HG02610 (cell line): Measurements from ENCODE around the gene RIMS1.
"Not testable (repeated sequence)": the region's sequence is repeated elsewhere in the genome, so short reads cannot be mapped to it uniquely, and the experiment has no call there.

Experiments used
- ATAC-seq: cut with Tn5 transposase; IDR thresholded peaks from one replicate; pipeline ENCODE4 v1.9.1; 2021; ENCODE audit warnings: mild to moderate bottlenecking, moderate library complexity; ENCODE audit not compliant: unreplicated experiment

RIMS1 gene

DNA sequence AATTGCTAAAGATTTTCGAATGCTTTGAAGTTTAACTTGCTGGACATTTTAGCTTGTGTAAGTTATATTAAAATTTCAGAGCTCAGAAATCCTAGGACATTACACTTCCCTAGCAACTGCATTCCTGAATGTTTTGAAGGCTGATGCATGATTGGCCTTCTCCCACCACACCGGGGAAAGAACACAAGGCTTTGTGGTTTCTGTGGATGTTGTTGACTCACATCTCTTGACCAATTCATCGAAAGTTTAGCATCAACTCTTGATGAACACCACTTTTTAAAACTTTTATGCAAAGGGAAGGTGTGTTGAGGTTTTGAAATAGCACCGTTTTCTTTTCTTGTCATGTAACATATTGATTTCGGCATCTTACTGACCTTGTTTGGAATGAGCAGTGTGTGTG is 81.1 kb downstream of the RIMS1 start:
- ATAC-seq: peak; percentile 78

DNA sequence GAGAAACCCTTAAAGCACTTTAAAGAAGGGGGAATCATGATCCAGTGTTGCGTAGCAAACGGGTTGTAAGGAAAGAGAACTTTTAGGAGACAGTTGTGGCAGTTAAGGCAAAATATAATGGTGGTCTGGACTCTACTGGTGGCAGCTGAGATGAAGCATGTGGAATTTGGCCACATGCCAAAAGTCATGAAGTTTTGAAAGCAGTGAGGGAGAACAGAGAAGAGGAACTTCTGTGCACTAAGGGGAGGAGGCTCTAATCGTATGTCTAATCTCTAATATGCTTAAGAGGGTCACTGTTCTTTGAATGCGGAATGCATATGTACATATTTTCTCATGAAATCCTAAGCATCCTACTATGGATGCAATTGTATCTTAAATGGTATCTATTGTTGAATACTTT is 91.5 kb downstream of the RIMS1 start:
- ATAC-seq: no peak

DNA sequence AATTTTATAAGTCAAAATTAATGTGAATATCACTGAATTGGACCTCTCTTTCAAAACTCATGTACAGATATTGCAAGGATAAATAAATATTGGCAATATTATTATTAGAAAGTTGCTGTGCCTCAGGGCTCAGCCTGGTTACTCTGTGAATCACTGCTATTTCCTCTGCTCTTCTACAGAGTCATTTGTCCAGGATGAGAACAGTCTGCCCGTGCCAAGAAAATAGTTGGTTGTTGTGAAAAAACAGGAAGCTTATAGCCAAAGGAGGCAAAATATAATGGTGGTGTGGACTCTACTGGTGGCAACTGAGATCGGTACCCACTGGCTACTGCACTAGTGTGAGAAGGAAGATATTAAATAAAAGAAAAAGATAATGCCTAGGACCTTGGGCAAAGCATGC is 93.6 kb downstream of the RIMS1 start:
- no peak for ATAC-seq

DNA sequence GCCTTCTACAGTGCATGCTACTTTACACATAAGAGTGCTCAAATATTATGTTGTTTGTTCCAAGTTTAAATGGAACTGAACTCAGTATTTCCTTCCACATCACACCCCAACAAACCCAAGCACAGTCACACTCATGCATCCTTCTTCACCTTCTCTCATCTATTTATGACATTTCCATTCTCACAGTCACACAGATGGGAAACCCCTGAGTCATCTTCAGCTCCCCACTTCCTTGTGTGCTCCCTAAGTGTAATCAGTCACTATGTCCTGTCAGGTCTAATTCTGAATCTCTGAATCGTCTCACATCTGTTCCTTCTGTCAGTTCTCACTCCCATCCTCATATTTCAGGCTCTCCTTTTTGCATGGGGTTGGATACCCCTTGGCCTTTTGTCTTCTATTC is 96.0 kb downstream of the RIMS1 start:
- ATAC-seq: peak; percentile 96

DNA sequence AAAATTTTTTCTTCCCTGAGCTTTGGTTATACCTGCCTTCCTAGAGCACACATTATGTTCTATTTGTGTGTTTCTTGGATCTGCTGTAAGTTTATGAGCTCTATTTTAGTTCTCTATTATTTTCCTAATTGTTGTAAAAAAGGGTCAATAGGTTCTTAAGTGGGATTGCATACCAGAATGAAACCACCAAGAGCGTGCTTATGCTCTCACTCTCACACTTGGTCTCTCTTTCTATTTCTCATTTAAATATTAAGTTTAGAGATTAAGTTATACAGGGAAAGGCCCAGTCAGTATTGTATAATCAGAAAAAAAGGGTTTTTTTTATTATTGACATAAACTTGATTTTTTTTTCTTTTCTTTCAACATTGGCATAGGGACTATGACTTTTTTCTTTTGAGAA is 96.8 kb downstream of the RIMS1 start:
- no peak for ATAC-seq

DNA sequence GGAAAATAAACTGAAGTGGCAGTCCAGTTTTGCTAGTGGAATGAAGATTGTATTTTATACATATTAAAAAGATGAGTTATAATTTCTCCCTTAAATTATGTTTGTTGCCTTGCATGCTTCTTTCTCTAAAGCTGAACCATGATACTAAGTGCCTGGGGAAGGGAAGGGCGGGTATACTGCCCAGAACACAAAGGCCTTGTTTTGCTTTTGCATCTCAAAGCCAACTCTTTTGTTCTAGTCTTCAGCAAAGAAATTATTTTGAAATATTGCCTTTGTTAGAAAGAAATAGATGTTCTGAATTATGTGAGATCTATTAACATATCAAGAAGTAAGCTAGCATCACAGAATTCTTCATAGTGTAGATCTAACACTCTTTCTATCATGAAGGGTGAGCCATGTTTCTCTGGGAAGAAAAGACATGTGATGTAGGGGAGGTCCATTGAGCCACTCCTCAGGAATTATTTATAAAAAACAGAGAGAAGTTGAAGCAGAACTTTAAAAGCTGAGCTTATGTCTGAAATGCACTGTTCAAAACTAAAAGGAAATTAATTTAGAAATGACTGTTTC is 108.4 kb downstream of the RIMS1 start:
- ATAC-seq: no peak

DNA sequence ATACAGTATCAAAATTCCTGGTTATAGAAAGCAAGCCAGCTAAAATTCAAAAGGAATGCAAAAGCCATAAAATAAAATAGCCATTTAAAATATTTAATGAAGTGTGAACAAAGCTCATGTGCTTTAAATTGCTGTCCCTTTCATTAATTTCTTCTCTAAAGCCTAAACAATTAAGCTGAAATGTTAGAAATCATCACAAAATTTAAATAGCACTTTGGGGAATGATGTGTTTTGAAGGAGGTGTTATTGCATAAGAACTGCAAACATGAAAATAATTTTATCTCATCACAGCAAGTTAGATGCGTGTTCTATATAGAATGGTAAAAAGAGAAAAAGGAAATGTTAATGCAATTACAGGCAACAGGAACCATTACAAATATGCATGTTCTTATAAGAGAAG is 111.0 kb downstream of the RIMS1 start:
- no peak for ATAC-seq

DNA sequence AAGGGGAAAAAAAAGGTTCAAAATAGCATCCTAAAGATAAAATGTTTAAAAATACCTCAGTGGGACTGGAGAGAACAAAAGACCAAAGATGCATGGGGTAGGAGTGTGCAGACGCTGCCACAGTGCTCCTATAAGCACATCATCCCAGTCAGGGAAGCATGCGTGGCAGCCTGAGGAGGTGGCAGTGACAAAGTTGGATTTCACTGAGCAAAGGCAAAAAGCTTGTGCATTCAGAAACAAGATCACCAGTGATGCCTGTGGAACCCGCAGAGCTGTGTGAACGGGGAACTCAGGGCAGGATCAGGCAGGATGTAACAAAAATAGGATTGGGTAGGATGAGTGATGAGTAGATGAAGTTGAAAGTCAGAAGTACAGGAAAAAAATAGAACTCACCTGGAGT is 116.1 kb downstream of the RIMS1 start:
- no peak for ATAC-seq

DNA sequence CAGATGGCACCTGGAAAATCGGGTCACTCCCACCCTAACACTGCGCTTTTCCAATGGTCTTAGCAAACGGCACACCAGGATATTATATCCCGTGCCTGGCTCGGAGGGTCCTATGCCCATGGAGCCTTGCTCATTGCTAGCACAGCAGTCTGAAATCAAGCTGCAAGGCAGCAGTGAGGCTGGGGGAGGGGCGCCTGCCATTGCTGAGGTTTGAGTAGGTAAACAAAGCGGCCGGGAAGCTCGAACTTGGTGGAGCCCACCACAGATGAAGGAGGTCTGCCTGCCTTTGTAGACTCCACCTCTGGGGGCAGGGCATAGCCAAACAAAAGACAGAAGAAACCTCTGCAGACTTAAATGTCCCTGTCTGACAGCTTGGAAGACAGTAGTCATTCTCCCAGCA is 120.2 kb downstream of the RIMS1 start:
- not testable (repeated sequence) for ATAC-seq

DNA sequence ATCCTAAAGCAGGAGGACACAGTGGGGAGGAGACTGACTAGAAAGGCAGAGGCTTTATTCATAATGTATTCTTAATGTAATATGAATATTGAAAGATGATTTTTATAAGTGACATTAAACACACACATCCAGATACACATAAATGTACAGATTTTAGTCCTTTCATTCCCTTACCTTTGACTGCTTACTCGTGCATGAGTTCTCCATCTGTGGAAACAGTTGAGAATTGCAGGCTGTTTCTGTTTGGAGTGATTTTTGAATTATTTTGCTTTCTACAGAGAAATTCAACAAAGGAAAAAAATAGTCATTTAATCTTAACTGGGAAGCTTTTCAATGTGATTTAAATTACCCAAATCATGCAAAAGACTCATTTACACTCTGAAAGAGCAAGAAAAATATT is 136.5 kb downstream of the RIMS1 start:
- no peak for ATAC-seq

DNA sequence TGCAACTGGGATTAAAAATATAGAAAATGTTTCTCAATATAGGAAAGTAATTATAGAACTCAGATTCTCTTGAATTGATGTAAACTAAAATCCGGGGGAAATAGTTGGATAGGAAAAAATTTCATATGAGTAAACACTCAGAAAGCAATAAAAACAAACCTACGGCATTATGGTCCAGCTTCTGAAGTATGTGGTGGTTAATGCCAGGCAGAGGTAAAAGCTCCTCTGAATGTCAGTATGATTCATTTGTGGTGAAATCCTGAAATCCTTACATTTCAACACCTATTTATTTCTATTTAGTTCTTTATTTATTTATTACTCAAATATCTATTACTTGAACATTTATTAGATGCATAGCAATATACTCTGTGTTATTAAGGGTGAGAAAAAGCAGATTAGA is 145.1 kb downstream of the RIMS1 start:
- ATAC-seq: no peak

DNA sequence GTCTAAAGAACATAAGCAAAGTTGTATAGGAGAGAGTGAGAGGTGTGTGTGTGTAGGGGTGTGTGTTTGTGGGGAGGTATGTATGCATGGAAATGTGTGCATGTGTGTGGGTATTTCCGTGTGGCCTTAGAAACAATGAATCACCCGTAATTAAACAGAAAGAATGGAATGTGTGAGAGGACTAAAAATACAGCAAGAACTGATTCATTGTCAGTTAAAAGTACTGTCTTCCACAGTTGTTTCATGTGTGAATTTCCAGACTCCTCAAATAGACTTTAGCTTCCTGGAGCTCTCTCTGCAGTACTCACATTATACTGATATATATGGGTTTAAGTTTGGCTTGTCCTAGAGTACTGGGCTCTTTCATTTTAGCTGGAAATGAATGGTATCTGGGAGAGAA is 145.7 kb downstream of the RIMS1 start:
- no peak for ATAC-seq

DNA sequence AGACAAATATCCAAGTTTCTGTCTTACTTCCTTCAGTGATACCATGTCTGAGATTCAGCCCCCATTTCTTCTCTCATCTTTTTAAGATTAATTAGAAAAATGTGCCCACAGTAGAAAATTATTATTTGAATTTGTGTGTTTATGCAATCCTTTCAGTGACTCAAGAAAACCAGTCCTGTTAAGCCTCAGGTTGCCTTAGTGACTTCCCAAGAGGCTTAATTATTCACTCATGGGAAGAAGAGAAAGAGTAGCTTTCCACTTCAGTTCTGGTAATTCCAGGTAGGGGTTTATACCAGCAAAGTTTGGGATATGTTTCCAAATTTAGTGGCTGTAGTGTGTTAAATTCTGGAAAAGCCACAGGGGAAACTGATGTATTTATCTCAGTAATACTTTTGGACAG is 149.1 kb downstream of the RIMS1 start:
- no peak for ATAC-seq

DNA sequence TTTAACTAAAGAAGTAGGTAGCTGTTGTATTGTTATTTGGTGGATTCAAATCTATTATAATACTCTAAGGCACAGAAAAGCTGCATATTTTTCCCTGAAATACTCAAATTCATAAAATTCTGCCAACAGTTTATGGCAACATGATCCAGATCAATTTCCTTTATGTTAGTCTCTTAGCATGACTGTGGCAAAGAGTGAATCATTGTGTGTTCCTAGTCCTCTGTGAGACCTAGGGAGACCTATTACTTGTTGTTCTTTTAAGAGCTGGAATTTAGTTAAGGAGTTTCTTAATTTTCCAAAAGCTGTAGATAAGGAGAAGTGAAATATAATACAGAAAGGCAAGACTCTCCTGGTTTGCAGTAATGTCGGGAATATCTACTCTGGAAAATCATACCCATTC is 149.6 kb downstream of the RIMS1 start:
- no peak for ATAC-seq

DNA sequence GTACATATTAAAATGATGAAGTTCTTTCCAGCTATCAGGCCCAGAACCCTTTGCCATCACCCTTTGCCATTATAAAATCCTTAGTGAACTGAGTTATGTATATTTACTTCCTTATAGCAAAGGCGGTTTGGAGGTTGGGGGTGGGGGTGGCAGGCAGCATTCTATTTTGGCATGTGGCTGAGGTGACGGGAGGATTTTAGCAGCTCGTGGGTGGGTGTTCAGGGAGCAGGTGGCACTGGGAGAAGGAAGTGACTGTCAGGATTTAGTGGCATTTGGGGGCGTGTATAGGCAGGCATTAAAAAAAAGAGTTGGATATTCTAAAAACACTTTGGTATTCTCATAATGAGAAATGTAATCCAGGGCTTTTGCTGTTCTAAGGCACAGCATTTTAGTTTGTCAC is 150.7 kb downstream of the RIMS1 start:
- ATAC-seq: no peak

DNA sequence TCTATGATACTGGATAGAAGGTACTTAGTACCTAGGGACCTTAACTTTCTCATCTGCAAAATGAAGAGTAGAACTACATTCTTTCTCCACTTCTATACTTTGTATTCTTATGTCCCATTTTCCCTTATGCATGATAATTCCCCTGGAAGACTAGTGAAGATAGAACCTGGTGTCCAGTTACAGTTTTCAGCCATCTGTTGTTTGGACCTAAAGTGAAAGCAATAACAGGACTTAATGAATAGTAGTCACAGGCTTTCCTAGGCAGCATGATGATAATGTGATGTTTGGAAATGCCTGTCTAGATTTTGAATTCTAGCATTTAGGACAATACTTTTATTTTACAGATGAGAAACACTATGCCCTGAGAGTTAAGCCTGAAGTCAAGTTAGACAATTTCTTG is 153.8 kb downstream of the RIMS1 start:
- ATAC-seq: no peak

DNA sequence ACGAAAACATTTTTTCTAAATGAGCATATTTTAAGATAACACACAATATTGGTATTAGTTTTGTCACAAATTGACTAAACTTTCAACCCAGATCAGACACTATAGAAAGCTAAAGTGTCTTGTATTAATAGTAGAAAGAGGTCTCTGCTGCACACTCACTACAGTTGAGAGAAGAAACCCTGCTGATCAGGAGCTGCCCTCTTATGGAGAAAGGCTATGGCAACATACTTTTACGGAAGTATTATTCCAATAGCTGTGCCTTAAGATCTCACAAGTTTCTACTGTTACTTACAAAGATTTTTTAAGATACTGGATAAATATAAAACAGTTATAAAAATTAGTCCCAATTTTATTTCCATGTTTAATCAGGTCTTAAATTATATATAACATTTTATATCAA is 155.7 kb downstream of the RIMS1 start:
- no peak for ATAC-seq

DNA sequence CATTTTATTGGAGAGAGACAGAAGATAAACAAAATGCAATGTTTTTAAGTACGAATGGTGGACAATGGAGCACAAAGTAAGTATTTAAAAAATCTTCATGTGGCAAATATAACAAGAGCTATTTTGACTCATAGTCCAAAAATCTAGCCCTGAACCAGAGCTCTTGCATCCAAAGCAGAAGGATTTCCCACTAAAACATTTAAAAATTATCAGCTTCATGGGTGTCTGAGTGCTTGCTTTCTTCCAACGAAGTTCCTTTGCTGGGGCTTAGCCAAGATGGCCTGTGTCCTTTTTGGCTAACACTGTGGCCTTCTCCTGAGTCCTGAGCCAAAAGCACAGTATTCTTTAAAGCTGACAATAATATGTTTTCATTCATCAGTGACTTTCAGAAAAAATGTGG is 161.7 kb downstream of the RIMS1 start:
- no peak for ATAC-seq

DNA sequence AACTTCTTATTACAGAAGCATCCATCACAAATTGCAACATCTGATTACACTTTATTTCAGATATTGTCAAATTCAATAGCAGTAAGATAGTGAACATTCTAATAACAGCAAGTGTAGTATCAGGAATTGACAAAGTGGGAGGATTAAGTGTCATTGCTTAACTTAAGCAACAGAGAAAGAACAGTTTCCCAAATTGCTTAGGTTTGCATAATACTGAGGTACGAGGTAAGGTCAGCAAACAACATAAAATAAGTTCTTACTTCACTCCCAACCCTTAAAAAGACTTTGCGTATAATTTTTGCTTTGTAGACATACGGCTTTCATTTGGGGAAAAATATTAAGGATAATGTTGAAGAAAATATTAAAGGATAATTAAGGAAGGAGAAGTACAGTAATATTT is 163.0 kb downstream of the RIMS1 start:
- no peak for ATAC-seq

DNA sequence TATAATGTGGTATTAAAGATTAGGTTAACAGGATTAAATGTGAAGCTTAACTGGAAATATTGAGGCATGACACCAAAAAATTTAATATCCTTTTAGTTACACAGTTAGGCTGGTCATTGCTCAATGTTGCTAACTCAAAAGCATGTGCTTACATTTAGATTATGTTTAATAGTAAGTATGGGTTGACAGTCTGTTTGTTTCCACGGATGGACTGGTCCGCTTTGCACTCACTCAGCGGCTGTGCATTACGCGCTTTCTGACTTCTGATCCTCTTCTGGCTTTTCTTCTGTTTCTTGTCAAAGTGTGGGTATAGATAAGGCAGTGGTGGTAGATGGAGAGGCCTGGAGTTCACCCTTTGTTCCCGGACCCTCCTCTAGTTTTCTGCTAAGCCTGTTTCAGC is 174.9 kb downstream of the RIMS1 start:
- ATAC-seq: no peak

DNA sequence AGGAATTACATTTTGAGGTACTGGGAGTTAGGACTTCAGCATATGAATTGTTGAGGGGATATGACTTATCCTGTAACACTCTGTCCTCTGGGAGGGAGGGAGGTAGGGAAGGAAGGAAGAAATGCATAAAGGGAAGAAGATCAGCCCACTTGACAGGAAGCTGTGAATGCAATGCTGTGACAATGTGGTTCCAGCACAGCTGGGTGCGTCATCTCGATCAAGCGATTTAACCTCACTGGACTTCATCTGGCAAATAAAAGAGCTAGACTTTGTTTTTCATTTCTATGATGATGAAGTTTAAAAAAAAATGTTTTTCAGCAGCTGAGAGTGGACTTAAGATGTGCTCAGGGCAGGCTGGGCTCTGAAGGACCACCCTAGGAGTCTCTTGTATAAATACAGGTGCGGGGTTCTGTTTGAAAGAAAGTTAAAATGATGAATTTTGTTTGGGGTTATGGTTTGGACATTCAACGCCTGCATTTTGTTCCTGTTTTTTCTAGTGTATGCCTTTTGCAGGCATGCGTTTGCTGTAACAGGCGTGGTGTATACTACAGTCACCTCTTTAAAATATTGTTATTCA is 178.1 kb downstream of the RIMS1 start:
- no peak for ATAC-seq

DNA sequence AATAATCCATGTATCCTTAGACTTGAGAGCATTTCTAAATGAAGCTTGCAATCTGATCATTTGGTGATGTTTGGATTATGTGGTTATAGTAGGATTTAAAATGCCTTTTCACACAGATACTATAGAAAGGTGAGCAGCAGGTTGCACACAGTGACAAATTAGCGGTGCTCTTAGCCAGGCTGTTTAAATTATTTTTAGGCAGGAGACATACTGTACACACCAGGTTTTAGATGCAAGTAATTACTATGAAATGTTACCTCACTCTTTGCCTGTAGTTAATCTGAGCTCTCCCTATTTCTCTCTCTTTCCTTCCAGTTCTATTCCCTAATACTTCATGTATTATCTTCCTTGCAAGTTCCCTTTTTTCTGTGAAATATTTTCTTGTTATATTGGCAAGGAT is 191.7 kb downstream of the RIMS1 start:
- ATAC-seq: no peak

DNA sequence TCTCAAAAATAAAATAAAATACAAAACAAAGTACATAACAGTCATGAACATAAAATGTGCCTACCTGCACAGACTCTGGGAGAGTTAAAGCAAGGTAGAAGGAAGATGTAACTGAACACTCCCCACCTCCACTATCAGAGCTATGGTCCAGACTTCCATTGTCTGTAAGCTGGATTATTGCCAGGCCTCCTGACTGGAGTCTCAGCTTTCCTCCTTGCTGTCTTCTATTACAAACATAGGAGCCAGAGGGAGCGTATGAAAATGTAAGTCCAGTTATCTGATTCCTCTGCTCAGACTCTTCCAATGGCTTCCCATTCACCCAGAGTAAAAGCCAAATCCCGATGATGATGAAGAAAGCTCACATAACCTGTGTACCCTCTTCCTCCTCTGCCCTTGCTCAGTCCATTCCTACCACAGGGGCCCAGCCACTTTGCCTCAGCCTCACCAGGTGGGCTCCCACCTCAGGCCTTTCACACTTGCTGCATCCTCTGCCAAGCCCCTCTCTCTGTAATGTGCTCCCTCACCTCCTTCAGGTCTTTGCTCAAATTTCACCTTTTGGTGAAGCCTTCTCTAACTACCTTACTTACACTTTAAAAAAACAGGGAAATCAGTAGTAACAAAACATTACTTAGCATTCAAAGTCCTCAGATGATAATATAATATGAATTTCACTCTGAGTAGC is 194.1 kb downstream of the RIMS1 start:
- no peak for ATAC-seq
